ENCODE measurements around the gene NPNT.

Gene NPNT

DNA sequence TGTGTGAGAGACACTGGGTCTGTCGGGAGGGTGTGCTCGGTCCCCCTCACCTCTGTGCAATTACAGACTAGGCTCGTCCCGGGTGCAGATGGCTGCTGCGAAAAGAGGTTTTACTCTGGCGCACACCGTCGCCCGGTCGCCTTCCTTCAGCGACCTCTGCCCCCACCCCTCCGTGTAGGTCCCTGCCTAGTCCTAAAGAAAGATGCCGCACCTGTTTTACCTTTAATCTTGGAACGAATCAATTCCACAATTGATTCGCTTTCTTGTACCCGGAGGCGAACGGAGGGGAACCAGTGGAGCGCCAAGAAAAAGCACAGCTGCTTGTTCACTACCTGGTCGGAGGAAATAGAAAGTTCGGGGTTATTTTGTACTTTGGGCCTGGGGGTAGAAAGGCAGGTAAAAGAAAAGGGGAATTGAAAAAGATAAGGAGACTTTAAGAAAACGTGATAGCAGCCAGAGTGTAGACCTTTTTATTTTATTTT is 1.2 kb downstream of the NPNT start:
- CTCF ChIA-PET, result interaction anchor here (0.7 kb wide), 1 partner anchor 58 kb away, joined by 3 read pairs; no protein-coding TSS in a partner anchor
- POLR2A ChIA-PET, result interaction anchor here (1.1 kb wide), 1 partner anchor 216 kb away, joined by 3 read pairs; no protein-coding TSS in a partner anchor
- DNase-seq (ENCODE audit: extremely low spot score), result no peak
- no peak for TF ChIP-seq FOXK2 (IDR thresholded peaks at IDR 0.05)
- no peak for TF ChIP-seq HDGF (IDR thresholded peaks at IDR 0.05; ENCODE audit: borderline replicate concordance)
- no peak for TF ChIP-seq FOXM1 (IDR thresholded peaks at IDR 0.05; ENCODE audit: borderline replicate concordance)
- no peak for TF ChIP-seq FOXA1 (IDR thresholded peaks at IDR 0.05)
- no peak for TF ChIP-seq NFRKB (IDR thresholded peaks at IDR 0.05)
- TF ChIP-seq CTBP1 (IDR thresholded peaks at IDR 0.05; ENCODE audit: borderline replicate concordance), result no peak
- no peak for TF ChIP-seq ARNT (IDR thresholded peaks at IDR 0.05)

DNA sequence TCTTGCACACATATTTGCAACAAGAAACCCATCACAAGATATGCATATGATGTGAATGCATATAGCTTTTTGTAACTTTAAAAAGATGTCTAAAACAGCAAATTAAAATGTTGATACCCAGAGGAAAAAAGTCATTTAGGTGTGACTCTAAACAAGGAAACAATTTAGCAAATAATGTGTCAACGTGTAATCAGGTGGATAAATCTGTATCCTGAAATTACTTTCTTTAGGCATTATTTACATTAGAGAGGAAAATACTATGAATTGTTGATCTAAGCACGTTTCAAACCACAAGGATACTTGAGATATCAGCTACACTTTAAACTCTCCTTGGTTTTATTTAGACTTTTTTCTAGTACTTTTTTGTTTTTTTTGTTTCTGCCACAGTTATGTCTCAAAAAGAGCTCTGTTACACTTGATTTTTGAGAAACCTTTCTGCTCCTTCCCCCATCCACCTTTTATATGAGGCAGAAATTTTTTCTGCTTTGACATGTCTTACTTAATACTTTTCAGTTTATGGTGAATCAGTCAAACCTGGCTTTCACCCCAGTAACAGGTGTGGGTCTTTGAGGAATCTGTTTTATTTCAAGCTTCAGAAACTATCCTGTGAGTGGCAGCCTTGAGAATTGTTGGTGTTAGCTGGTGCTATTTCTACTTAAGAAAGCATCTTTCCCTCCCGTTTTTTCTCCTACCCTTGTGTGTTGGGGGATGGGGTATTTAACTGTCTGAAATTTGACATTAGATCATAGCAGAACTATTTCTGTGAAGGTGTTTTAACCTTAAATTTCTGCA is 1.9 kb downstream of the NPNT start:
- CTCF ChIA-PET, result interaction anchor here (0.7 kb wide), 1 partner anchor 57 kb away, joined by 3 read pairs; no protein-coding TSS in a partner anchor
- no peak for TF ChIP-seq SUZ12 (IDR thresholded peaks at IDR 0.05)
- no peak for TF ChIP-seq FOXM1 (IDR thresholded peaks at IDR 0.05; ENCODE audit: borderline replicate concordance)
- no peak for TF ChIP-seq LEF1 (IDR thresholded peaks at IDR 0.05; ENCODE audit: borderline replicate concordance)
- no peak for TF ChIP-seq NFRKB (IDR thresholded peaks at IDR 0.05)
- no peak for TF ChIP-seq BHLHE40 (IDR thresholded peaks at IDR 0.05; ENCODE audit: borderline replicate concordance)
- TF ChIP-seq ZNF384 (IDR thresholded peaks at IDR 0.05), result no peak
- no peak for TF ChIP-seq TARDBP (IDR thresholded peaks at IDR 0.05)
- TF ChIP-seq HDGF (IDR thresholded peaks at IDR 0.05; ENCODE audit: borderline replicate concordance), result no peak
- no peak for TF ChIP-seq ELF4 (IDR thresholded peaks at IDR 0.05)
- no peak for TF ChIP-seq FOXA1 (IDR thresholded peaks at IDR 0.05)
- TF ChIP-seq, protein P1, sequence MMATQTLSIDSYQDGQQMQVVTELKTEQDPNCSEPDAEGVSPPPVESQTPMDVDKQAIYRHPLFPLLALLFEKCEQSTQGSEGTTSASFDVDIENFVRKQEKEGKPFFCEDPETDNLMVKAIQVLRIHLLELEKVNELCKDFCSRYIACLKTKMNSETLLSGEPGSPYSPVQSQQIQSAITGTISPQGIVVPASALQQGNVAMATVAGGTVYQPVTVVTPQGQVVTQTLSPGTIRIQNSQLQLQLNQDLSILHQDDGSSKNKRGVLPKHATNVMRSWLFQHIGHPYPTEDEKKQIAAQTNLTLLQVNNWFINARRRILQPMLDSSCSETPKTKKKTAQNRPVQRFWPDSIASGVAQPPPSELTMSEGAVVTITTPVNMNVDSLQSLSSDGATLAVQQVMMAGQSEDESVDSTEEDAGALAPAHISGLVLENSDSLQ (IDR thresholded peaks at IDR 0.05), result no peak
- TF ChIP-seq L3MBTL2 (conservative IDR thresholded peaks at IDR 0.05), result no peak
- no peak for DNase-seq (ENCODE audit: extremely low spot score)
- POLR2A ChIA-PET, result interaction anchor here (1.1 kb wide), 1 partner anchor 215 kb away, joined by 3 read pairs; no protein-coding TSS in a partner anchor

DNA sequence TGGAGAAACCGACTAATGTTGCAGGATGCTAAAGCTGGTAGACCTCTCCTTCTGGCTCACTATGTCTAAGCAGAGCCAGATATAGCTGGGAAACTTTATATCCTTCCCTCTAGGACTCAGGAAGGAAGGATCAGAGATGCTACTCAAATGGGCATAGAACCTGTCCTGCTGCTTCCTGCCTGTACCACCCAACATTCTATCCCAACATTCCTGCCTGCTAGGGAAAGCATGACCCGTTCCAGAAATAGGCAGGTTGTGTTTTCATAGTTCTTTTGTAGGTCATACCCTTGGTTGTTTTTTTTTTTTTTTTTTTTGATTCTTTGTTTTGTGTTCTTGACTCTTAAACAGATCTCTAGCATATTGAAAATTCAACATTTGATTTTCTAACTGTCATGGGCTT is 5.3 kb downstream of the NPNT start:
- TF ChIP-seq ELF4 (IDR thresholded peaks at IDR 0.05) (no peak), FOXK2 (IDR thresholded peaks at IDR 0.05) (no peak), L3MBTL2 (conservative IDR thresholded peaks at IDR 0.05) (no peak), LEF1 (IDR thresholded peaks at IDR 0.05; ENCODE audit: borderline replicate concordance) (no peak)
- CTCF ChIA-PET, result no interaction called here
- POLR2A ChIA-PET, result no interaction called here
- DNase-seq (ENCODE audit: extremely low spot score), result no peak

DNA sequence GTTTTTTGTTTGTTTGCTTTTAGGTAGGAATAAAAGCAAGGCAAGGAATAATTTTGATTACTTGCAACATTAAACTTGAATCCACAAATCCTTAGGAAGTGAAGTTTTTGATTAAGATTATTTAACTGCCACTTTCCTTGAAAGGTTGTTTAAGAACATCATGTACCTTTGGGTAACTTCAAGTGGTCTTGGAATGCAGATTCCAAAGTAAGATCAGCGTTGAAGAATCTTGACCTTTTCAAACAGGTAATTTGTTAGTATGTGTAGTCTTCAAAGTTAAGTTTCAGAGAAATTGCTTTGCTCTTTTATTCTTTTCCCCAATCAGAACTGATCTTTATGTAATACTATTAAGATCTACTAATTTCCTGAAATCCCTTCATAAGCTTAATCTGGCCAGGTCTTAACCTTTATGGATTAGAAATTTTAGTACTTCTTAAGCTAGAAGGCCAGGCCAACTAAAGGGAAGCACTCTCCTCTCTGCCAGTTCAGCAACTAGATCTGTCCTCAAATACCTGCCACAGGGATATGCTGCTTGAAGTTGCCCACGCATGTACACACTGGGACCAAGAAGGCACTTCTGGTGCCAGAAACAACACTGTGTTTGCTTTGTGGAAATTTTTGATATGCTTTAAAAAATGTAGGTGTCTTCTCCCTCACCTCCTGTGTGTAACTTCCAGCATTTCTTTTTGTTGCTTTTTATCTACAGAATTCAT is 7.4 kb downstream of the NPNT start:
- no peak for DNase-seq (ENCODE audit: extremely low spot score)
- TF ChIP-seq TARDBP (IDR thresholded peaks at IDR 0.05) (no peak), LEF1 (IDR thresholded peaks at IDR 0.05; ENCODE audit: borderline replicate concordance) (no peak), BHLHE40 (IDR thresholded peaks at IDR 0.05; ENCODE audit: borderline replicate concordance) (no peak), FOXA1 (IDR thresholded peaks at IDR 0.05) (no peak), L3MBTL2 (conservative IDR thresholded peaks at IDR 0.05) (no peak), HDGF (IDR thresholded peaks at IDR 0.05; ENCODE audit: borderline replicate concordance) (no peak), ELF4 (IDR thresholded peaks at IDR 0.05) (no peak), FOXK2 (IDR thresholded peaks at IDR 0.05) (no peak), FOXM1 (IDR thresholded peaks at IDR 0.05; ENCODE audit: borderline replicate concordance) (no peak), ARNT (IDR thresholded peaks at IDR 0.05) (no peak), SUZ12 (IDR thresholded peaks at IDR 0.05) (no peak), ZNF384 (IDR thresholded peaks at IDR 0.05) (no peak), CTBP1 (IDR thresholded peaks at IDR 0.05; ENCODE audit: borderline replicate concordance) (no peak), SP1 (IDR thresholded peaks at IDR 0.05) (no peak), NFRKB (IDR thresholded peaks at IDR 0.05) (no peak)
- TF ChIP-seq, protein P1 (IDR thresholded peaks at IDR 0.05), result no peak
- CTCF ChIA-PET, result no interaction called here
- POLR2A ChIA-PET, result no interaction called here

DNA sequence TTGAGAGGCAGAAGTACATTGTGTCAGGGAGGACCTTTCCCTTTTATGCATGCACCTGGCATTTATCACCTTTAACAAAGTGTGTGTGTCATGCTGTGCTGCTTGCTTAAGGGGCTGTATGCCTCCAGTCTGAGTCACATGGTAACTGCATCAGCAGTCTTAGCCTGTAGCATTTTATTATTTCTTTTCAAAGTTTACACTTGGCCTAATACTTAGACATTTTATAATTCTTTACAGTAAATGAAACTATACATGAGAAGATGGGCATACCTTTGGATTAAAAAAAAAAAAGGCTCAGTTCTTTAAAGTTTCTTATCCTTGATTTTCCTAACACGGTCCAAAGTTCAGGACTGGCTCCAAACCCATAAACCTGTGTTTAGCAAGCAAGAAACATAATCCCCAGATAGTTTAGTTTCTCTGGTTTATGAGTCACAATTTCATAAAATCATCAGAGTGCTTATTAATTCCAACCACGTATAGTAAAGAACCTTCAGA is 14.6 kb downstream of the NPNT start:
- ChIA-PET POLR2A (no interaction called here), CTCF (no interaction called here)
- TF ChIP-seq FOXK2 (IDR thresholded peaks at IDR 0.05) (no peak), CTBP1 (IDR thresholded peaks at IDR 0.05; ENCODE audit: borderline replicate concordance) (no peak), SP1 (IDR thresholded peaks at IDR 0.05) (no peak), SUZ12 (IDR thresholded peaks at IDR 0.05) (no peak), NFRKB (IDR thresholded peaks at IDR 0.05) (no peak), ZNF384 (IDR thresholded peaks at IDR 0.05) (no peak), ARNT (IDR thresholded peaks at IDR 0.05) (no peak), HDGF (IDR thresholded peaks at IDR 0.05; ENCODE audit: borderline replicate concordance) (no peak), ELF4 (IDR thresholded peaks at IDR 0.05) (no peak), FOXM1 (IDR thresholded peaks at IDR 0.05; ENCODE audit: borderline replicate concordance) (no peak), TARDBP (IDR thresholded peaks at IDR 0.05) (no peak), FOXA1 (IDR thresholded peaks at IDR 0.05) (no peak), L3MBTL2 (conservative IDR thresholded peaks at IDR 0.05) (no peak), BHLHE40 (IDR thresholded peaks at IDR 0.05; ENCODE audit: borderline replicate concordance) (no peak), LEF1 (IDR thresholded peaks at IDR 0.05; ENCODE audit: borderline replicate concordance) (no peak)
- TF ChIP-seq, protein P1 (IDR thresholded peaks at IDR 0.05), result no peak
- no peak for DNase-seq (ENCODE audit: extremely low spot score)
